GM18861 (cell line): ENCODE measurements around the gene TNS3.
A peak's percentile ranks its signal among the peaks of the same experiment; 100 is the strongest.

Experiments
- ATAC-seq: cut with Tn5 transposase; IDR thresholded peaks from one replicate; pipeline ENCODE4 v1.9.1; 2021; ENCODE audit not compliant: unreplicated experiment

TNS3 gene

DNA sequence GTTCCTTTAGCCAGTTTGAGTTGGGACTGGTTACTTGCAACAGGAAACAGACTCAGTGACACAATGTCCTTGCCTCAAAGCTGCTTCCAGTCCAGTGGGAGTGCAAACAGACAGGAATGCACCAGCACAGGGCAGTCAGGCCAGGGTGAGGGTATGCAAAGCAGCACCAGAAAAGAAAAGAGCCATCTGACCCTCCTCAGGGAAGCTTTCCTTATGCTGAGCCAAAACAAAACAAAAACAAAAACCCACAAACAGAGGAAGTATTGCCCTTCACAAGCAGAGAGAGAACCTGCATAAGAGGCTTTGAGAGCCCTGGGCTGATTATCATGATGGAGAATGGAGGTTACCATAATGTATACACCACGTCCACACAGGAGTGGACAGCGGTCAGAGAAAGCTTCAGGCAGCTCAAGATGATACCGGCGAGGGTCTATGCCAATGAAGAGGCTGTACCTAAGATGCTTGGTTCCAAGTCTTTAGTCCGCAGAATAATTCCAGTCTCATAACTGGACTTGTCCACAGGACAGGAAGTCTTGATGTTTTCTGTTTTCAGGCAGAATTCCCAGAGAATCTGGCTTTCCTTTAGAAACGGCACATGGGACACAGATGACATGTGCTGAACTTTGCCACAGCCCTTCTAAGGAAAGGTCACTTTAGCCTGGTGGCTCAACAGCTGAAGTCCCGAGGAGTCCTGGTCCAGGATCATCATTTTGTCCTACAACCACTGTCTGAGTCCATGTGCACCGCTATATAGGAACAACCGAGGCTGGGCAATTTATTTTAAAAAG, 263.3 kb downstream of the TNS3 start:
- peak; percentile 80 for ATAC-seq

DNA sequence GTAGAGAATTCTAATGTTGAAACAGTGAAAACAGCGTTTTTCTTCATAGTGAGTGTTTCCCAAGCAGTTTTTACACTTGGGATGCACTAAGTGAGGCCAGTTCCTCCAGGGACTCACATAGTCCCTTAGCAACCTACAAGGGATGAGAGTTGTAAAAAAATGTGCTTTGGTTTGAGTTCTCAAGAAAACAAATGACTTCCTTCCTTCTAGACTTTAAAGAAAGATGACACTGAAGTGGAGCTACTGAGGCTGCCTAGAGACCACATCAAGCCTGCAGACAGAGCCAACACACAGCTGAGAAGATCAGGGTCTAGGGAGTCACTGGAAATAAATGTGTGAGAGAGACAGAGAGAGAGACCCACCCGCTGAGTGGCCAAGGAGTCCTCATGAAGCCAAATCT, 264.4 kb downstream of the TNS3 start:
- no peak for ATAC-seq

DNA sequence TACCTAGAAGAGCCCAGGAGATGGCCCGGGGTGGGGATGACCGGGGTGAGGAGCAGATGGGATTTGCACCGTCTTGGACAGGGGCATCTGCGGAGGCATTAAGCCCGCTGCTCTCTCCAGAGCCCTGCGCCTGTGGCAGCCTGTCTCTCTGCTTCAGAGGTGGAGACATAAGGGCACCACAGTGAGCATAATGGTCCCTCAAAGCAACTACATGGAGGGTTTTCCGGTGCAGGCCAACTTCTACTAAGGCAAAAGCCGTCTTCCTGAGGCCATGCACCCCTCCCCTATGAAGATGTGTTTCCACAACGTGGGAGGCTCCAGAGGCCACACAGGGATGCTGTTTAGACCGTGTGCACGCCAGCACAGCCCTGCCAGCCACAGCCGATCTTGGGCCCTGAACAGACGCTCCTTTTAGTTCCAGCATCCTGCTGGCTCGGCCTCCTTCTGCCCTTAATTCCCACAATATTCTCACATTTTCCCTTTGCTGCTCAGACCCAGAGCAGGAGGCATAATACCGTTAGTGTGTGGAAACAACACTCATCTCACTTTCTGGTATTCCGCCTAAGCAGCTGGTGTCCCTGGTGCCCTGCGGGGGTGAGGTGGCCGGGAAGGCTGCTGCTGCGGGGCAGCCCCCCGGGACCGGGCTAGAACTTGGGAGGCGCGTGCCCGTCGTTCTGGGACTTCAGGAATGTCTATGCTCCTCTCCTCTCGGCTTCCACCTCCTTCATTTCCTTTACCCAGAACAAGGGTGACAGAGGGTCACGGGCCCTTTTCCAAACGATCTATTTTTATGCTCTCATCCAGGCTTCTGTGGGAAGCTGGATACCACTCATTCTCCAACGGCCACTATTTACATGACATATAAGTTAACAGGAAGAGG, 266.9 kb downstream of the TNS3 start:
- no peak for ATAC-seq

DNA sequence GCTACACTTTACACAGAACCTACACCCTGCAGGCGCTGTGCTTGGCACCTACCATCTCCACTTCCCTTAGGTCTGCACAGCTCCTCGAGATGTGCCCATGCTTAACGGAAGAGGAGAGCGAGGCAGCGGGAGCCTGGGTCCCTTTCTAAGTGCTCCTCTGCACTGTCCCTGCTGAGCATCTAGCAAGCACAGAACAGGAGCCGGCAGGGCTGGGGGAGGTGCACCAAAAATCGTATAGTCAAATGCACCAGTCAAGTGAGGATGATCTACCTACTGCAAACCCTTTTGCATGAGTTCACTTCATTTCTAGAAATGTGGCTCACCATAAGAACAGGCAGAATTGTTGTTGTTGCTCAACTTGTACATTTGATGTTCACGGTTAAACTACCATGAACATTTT, 267.7 kb downstream of the TNS3 start:
- ATAC-seq: no peak

DNA sequence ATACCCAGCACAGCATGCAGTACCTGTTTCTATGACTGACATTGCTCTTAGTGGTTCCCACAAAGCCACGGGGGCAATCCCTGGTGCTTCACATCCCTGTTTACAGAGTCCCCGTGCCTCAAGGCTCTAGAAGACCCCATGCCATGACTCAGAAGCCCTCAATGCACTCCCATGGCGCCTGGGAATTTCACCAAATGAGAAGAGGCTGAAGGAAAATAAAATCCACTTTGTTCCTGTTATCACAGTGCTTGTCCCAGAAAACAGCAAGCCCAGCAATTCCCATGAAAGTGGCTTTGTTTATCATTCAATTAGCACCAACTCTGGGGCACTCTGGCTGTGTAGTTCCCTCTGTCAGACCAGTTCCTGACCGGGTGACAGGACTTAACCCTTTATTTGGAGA, 268.3 kb downstream of the TNS3 start:
- ATAC-seq: no peak

DNA sequence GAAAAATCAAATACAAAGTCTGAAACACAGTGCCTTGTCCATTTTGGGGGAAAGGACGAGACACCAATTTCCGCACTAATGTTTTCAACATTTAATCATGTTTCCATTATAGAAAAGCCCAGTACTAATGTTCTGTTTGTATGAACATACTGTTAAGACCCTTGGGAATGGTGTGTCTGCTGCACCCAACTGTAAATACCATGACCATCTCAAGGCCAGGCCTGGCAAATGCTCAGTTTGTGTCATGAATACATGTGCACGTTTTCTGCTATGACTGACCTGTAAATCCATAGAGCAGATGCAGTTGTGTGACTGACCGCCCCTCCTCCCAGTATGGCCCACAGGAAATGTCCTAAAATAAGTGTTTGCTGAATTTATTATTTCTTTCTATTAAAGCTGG, 270.0 kb downstream of the TNS3 start:
- no peak for ATAC-seq

DNA sequence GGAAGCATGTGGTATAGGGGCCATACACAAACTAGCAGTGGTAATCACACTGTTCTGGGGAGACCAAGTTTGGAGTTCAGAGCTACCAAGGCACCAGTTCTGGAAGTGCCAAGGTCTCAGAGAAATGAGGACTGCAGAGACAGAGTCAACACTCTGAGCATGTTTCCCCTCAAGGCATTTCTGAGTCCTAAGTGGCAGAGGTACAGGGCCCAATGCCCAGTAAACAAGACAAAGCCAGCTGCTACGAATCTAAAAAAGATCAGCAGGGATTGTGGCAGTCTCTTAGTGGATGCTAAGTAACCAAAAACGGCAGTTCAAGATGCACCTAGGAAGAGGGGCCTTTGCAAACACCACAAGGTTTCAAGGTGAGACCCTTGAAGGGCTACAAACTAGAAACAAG, 271.9 kb downstream of the TNS3 start:
- ATAC-seq: no peak

DNA sequence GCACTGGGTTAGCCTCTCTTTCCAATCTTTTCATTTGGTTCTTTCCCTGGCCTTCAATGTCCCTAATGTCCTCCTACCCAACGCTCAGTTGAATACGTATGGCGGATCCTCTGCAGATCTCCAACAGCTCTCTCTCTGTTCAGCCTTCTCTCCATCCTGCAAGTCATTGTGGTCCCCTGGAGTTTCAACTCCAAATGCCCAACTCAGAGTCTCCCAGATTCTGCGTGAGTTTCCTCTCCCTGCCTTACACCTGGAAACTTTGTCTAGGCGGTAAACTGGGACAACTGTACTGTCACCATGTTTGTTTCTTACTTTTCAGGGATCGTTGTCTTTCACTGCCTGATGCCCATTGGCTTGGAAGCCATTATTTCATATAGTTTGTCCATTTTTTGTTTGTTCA, 273.1 kb downstream of the TNS3 start:
- ATAC-seq: no peak

DNA sequence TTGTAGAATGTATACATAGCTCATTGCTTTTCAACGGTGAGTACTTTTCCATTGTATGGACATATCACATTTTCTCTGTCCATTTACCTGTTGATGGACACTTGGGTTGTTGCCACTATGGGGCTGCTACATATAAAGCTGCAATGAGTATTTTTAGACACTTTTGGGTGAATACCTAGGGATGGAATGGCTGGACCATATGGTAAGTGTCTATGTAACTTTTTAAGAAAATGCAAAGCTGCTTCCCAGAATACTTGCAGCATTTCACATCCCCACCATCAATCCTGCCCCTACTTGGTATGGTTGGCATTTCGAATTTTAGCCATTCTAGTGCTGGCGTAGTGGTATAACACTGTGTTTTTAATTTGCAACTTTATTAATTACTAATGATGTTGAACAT, 274.6 kb downstream of the TNS3 start:
- ATAC-seq: no peak

DNA sequence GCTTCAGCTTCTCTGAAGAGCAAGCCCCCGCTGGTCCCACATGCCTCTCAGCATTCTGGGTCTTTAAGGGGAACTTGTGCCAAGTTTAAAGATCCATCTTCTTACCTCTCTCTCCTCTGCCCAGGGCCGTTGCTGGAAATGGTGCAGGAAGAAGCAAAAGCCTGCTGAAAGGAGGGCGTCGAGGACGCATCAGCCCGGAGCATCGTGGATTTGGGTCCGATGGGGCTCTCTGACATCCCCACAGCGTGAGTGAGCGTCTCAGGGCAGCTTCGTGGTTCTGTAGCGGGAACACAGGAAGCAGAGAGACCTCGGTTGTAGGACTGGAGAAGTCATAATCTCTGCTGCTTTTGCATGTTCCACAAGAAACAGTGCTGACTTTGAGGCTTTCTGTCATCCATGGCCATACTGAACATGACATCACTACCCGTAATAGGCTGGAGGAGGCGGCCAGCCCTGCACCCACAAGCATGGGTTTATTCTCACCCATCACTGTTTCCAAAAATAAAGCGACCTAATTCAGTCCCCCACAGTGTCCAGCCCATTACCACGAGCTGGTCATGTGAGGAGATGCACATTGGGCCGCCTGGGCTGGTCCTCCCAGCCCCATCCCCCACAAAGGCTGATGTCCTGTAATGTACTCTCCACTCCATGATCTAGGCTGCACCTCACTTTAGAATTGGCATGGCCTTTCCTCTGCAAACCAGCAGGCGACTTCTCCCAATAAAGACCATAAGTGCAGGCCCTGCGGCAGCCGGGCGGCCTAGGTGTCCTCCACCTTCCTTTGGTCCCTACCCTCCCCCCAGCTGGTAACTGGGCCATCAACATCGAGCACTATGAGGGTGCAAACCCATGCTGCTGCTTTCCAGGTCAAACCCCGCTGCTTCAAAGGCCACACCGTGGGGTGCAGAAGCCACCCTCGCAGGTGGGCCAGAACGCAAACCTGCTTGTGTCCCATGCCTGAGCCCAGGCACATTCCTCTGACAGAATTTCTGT, 276.9 kb downstream of the TNS3 start:
- ATAC-seq: no peak

DNA sequence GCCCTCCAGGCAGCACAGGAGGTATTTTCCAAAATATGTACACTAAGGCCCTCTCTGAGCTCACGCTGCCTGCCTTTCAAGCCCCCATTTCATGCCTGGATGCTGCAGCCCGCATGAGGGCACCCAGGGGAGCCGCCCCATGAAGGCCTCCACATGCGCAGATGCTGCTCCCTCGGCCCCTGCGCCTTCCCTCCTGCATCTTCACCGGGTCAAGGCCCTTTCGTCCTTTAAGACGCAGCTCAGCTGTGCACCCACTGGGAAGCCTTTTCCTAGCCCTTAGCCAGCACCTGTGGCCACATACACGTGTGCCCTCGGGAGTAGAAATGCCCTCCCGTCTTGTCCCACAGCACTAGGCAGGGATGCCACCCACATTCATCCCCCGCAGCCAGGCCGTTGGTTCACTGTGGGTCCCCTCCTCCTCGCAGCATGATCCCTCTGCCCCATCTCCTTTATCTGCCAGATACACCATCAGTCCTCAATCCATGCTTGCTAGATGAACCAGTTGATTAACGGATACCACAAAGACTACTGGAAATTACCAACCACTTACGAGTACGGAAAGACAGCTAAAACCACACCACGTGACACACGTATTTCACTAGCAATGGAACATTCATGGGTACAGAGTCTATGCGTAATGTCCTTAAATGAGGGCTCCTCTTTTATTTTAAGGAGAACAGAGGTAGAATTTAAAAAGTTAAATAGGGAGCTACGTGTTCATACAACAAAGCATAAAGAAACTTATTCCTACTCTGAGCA, 278.0 kb downstream of the TNS3 start:
- no peak for ATAC-seq

DNA sequence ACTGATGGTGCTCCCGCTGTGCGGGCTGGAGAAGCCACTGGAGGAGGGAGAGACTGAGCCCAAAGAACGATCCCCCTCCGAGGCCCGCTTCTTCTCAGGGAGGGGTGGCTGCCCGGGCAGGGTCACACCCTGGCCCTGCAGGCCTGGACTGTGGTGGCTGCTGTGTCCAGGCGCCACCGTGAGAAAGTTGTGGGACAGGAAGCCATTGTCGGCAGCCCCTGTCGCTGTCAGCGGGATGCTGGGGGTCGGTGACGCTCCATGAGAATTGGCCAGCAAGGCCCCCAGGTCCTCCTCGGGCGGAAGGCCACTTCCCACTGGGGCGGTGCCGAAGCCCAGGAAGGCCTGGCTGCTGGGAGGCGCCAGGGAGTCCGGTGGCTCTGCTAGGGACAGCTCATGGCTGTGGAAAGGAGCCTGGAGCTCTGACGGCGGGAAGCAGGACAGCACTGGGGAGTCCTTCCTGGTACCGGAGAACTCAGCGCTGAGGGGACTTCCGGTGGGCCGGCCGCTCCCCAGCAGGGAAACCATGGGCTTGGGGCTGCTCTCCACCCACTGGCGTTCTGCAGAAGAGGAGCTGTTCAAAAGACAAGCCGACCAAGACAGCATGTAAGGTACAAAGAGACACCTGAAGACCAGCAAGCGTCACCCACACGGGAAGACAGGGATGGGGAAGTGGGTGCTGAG, 278.8 kb downstream of the TNS3 start:
- no peak for ATAC-seq

DNA sequence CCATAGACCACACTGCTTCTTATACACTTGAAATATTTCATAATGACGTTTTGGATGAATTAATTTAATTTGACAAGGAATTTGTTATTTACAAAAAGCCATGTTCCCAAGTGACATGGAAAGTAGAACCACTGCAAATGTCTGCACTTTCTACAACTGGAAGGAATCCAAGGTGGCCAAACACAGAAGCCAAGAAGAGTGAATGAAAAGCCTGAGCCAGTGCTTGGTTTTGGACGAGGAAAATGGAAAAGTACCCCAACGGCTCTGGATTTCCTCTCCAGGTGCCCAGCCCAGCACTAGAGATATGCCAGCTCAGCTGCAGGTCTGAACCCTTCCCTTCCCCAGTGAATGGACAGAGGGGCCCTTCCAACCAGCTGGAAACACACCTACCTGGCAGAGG, 279.4 kb downstream of the TNS3 start:
- ATAC-seq: no peak

DNA sequence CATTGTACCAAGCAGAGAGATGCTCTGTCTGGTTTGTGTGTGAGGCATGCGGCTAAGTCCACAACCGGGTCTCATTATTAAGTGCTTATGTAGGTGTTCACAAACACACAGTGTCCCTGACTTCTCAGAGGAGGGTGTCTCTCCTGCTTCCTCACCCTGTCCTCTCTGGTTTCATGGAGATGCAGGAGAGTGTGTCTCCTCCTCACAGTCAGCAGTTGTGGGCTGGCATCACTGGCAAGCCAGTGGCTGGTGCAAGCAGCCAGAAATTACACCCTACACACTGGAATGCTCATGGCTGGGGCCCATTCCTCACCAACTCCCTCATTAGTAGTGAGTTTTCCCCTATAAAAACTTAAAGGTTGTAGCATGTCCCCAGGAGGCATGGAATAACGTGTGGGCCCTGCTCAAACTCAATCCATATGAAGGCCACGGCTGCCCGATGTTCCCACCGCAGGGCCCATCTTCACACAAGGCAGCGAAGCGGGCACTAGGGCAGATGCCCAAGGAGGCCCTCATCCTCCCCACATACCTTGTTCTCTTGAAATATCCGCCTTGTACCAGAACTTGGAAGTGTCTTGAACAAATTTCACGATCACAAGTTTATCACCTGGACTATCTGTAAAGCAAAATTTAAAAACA, 280.1 kb downstream of the TNS3 start:
- ATAC-seq: no peak

DNA sequence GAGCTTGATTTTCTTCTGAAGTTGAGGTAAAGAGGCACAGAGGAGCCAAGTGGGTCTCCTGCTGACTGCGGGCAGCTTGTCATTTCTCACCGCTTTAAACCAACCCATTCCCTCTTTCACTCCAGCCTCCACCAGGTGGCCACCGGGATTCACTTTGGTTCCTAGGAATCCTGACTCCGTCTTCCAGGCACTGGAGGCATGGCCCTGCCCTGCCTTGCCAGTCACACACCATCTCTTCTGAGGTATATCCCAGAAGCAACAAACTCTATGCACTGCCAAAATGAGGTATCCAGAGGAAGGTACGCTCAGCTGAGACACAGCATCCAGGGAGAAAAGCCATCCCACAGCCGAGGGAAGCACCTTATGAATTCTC, 280.8 kb downstream of the TNS3 start:
- ATAC-seq: no peak

DNA sequence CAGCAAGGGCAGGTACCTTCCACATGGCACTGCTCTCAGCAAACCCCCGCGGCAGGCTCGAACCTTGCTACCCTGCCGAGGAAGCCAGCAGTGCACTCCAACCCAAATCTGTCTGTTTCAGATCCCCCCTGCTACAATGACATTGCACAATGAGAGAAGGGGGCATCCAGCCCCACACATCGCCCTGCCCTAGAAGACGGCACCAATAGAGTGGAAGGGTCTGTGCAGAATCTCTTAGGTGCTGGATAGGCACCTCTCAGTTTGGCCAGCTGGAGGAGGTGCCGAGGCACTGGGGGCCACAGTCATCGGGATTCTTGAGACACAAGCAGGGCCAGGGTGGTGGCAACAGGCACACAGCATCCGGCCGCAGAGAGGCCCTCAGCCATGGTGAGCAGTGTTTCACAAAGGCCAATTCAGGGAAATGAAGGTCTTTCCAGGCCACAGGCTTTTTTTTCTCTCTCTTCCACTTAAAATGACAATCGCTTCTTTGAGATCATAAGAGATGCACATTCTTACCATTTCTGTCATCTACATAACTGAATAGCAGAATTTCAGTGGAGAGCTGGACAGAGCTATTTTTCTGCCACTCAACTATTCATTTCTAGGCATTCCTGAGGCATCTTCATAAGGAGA, 281.3 kb downstream of the TNS3 start:
- ATAC-seq: no peak

DNA sequence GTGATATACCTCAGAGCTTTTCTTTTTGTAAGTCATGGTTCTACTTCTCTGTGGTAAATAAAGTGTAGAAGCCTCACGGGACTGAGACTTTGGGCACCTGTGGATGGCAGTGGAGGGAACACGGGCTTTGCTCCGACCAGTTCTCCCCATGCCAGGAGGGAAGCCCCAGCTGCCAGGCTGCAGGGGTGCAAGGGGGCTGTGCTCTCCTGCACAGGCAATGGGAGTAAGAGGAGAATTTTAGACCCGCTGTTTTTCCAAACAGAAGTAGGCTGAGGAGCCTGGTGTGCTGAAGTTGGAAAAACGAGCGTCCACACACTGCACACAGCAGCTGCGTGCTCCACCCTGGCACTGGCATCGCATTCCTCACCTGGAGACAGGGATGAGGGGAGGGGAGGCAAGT, 282.4 kb downstream of the TNS3 start:
- ATAC-seq: no peak

DNA sequence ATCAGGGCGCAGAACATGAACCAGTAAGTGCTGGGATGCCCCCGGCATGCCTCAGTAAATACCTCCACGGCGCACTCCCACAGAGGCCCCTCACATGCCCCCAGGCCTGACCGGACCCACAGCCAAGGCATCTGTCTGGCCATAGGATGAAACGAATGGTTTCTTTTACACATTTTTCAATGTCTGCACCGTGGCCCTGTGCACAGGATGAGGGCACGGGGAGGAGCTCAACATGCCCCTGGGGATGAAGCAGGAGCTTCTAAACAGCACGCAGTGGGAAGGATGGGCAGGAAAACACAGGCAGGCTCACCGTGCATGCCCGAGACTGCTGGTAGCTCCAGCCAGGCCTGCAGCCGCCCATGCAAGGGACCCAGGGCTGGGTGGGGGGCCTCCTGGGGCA, 283.3 kb downstream of the TNS3 start:
- ATAC-seq: no peak

DNA sequence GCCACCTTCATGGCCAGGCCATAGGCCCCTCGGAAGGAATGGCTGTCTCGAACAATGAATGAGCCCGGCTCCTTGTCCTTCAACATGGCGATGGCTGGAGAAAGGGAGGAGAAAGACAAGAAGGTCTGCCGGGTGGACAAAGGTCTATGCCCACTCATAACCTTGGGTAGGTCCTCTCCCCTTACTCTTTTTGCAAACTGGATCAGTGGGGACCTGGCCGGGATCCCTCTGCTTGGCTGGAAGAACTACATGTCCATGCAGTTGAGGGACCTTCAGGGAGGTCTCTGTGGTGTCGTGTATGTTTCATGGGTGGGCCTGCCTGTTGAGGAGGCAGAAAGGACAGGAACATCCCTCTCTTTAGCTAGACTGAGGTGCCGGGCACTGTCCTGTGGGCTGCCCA, 284.8 kb downstream of the TNS3 start:
- ATAC-seq: no peak
